ENCODE data around the gene ZNF628.
"Not testable (repeated sequence)": the region's sequence is repeated elsewhere in the genome, so short reads cannot be mapped to it uniquely, and the experiment has no call there.

ZNF628 gene

GRCh38 chr19:55489711-55490477 is 13.5 kb downstream of the ZNF628 start:
- no peak overlapping the region for H3K4me3 ChIP-seq (ENCODE audit: low read depth, low read length)
- peaks cover 17% of the 10 kb centered on the region for H3K4me1 ChIP-seq (ENCODE audit: control insufficient read depth, insufficient read depth, low read length)
- H3K36me3 ChIP-seq (ENCODE audit: control insufficient read depth, insufficient read depth, low read length) = peaks cover 2% of the 10 kb centered on the region
- H3K9me3 ChIP-seq (ENCODE audit: control insufficient read depth, insufficient read depth, low read length) = no peaks in the 10 kb centered on the region
- peak overlapping the region; percentile 70 for H3K9ac ChIP-seq (ENCODE audit: low read depth, low read length)
- H3K27me3 ChIP-seq (ENCODE audit: control insufficient read depth, insufficient read depth, low read length) = no peaks in the 10 kb centered on the region

DNA sequence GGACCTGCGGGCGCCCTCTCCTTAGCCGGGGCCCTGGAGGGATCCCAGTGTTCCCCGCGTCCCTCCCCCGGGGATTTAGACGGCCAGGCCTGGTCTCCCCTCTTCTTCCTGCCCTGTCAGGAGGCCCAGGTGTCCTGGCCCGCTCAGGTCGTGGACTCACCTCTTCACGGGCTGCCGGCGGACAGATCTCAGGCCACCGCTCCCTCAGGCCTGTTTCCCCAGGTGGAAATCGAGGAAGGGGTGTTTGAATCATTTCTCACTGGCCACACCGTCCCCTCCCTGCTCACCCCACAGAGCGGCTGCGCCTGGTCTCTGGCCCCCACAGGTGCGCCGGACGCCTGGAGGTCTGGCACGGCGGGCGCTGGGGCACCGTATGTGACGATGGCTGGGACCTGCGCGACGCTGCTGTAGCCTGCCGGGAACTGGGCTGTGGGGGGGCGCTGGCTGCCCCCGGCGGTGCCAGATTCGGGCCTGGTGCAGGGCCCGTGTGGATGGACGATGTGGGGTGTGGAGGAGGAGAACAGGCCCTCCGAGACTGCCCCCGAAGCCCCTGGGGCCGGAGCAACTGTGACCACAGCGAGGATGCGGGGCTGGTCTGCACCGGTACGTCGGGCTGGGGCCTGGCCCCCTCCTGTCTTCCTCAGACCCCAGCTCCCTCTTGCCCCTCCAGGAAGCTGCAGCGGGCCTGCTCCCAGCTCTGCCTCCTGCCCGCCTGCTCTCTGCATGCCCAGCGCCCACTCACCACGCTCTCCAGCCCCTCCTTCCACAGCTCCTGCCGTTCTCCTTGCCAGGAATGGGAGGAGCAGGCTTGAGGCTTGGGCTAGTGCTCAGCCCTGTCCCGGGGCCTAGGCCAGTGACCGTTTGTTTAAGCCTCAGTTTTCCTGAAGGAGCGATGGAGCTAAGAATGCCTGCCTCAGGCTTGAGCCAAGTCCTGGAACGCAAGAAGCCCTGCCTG is 14.3 kb downstream of the ZNF628 start:
- Histone ChIP-seq H3K27me3 (ENCODE audit: control insufficient read depth, insufficient read depth, low read length) (no peaks in the 10 kb centered on the region), H3K9me3 (ENCODE audit: control insufficient read depth, insufficient read depth, low read length) (no peaks in the 10 kb centered on the region), H3K36me3 (ENCODE audit: control insufficient read depth, insufficient read depth, low read length) (peaks cover 2% of the 10 kb centered on the region), H3K9ac (ENCODE audit: low read depth, low read length) (no peak overlapping the region), H3K4me1 (ENCODE audit: control insufficient read depth, insufficient read depth, low read length) (peaks cover 18% of the 10 kb centered on the region), H3K4me3 (ENCODE audit: low read depth, low read length) (no peak overlapping the region)

GRCh38 chr19:55491546-55492360 is 15.3 kb downstream of the ZNF628 start:
- no peak overlapping the region for H3K9ac ChIP-seq (ENCODE audit: low read depth, low read length)
- H3K9me3 ChIP-seq (ENCODE audit: control insufficient read depth, insufficient read depth, low read length) = no peaks in the 10 kb centered on the region
- H3K4me3 ChIP-seq (ENCODE audit: low read depth, low read length) = no peak overlapping the region
- H3K27me3 ChIP-seq (ENCODE audit: control insufficient read depth, insufficient read depth, low read length) = no peaks in the 10 kb centered on the region
- peaks cover 16% of the 10 kb centered on the region for H3K4me1 ChIP-seq (ENCODE audit: control insufficient read depth, insufficient read depth, low read length)
- H3K36me3 ChIP-seq (ENCODE audit: control insufficient read depth, insufficient read depth, low read length) = peaks cover 2% of the 10 kb centered on the region

GRCh38 chr19:55492362-55492944 is 16.0 kb downstream of the ZNF628 start:
- peaks cover 11% of the 10 kb centered on the region for H3K4me1 ChIP-seq (ENCODE audit: control insufficient read depth, insufficient read depth, low read length)
- H3K9ac ChIP-seq (ENCODE audit: low read depth, low read length) = no peak overlapping the region
- H3K4me3 ChIP-seq (ENCODE audit: low read depth, low read length) = no peak overlapping the region
- no peaks in the 10 kb centered on the region for H3K27me3 ChIP-seq (ENCODE audit: control insufficient read depth, insufficient read depth, low read length)
- H3K9me3 ChIP-seq (ENCODE audit: control insufficient read depth, insufficient read depth, low read length) = no peaks in the 10 kb centered on the region
- H3K36me3 ChIP-seq (ENCODE audit: control insufficient read depth, insufficient read depth, low read length) = peaks cover 2% of the 10 kb centered on the region

GRCh38 chr19:55493052-55493644 is 16.7 kb downstream of the ZNF628 start:
- no peak overlapping the region for H3K4me3 ChIP-seq (ENCODE audit: low read depth, low read length)

DNA sequence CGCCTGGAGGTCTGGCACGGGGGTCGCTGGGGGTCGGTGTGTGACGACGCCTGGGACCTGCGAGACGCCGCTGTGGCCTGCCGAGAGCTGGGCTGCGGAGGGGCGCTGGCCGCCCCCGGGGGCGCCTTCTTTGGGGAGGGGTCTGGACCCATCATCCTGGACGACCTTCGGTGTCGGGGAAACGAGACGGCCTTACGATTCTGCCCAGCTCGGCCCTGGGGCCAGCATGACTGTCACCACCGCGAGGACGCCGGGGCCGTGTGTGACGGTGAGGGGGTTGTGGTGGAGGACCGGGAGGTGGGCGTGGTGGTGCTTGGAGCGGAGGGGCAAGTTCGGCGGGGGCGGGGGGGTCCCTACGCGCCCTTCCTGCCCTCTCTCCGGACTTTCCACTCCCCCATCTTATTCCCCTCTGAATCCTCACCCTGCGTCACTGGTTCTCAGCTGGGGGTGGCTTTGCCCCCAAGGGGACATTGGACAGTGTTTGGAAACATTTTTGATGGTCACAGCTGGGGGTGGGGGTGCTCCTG is 17.3 kb downstream of the ZNF628 start:
- H3K4me3 ChIP-seq (ENCODE audit: low read depth, low read length) = no peak overlapping the region
- H3K9me3 ChIP-seq (ENCODE audit: control insufficient read depth, insufficient read depth, low read length) = no peaks in the 10 kb centered on the region
- H3K4me1 ChIP-seq (ENCODE audit: control insufficient read depth, insufficient read depth, low read length) = peaks cover 5% of the 10 kb centered on the region
- H3K27me3 ChIP-seq (ENCODE audit: control insufficient read depth, insufficient read depth, low read length) = no peaks in the 10 kb centered on the region
- no peak overlapping the region for H3K9ac ChIP-seq (ENCODE audit: low read depth, low read length)
- H3K36me3 ChIP-seq (ENCODE audit: control insufficient read depth, insufficient read depth, low read length) = peaks cover 2% of the 10 kb centered on the region

More at GRCh38 chr19:55493052-55493644, 16.7 kb downstream of the ZNF628 start:
- Histone ChIP-seq H3K9me3 (ENCODE audit: control insufficient read depth, insufficient read depth, low read length) (no peaks in the 10 kb centered on the region), H3K9ac (ENCODE audit: low read depth, low read length) (no peak overlapping the region), H3K4me1 (ENCODE audit: control insufficient read depth, insufficient read depth, low read length) (peaks cover 7% of the 10 kb centered on the region), H3K36me3 (ENCODE audit: control insufficient read depth, insufficient read depth, low read length) (peaks cover 2% of the 10 kb centered on the region), H3K27me3 (ENCODE audit: control insufficient read depth, insufficient read depth, low read length) (no peaks in the 10 kb centered on the region)

GRCh38 chr19:55494172-55494761 is 17.9 kb downstream of the ZNF628 start:
- Histone ChIP-seq H3K9ac (ENCODE audit: low read depth, low read length) (no peak overlapping the region), H3K4me3 (ENCODE audit: low read depth, low read length) (no peak overlapping the region), H3K4me1 (ENCODE audit: control insufficient read depth, insufficient read depth, low read length) (peaks cover 5% of the 10 kb centered on the region), H3K36me3 (ENCODE audit: control insufficient read depth, insufficient read depth, low read length) (peaks cover 2% of the 10 kb centered on the region), H3K9me3 (ENCODE audit: control insufficient read depth, insufficient read depth, low read length) (no peaks in the 10 kb centered on the region), H3K27me3 (ENCODE audit: control insufficient read depth, insufficient read depth, low read length) (no peaks in the 10 kb centered on the region)

DNA sequence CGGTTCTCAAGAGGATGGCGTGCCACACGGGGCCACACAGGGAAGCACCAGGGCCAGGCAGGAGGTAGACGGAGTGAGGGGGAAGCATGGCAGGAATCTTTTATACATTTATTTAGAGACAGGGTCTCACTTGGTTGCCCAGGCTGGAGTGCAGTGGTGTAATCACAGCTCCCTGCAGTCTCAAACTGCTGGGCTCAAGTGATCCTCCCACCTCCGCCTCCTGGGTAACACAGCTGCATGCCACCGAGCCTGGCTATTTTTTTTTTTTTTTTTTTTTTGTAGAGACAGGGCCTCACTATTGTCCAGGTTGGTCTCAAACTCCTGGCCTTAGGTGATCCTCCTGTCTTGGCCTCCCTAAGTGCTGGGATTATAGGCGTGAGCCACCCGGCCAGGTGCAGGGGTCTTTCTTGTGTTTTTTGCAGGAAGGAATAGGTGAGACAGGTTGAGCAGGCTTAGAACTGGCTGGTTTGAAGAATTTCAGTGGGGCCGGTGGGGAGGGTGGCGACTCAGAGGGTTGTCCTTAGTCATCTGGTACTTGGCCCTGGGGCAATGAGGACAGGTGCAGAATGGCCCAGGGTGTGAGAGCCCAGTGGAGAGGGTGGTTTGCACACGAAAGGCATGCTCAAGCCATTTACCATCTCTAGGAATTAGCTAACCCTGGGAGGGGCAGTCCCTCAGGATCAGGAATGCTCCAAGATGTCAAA is 19.4 kb downstream of the ZNF628 start:
- H3K4me3 ChIP-seq (ENCODE audit: low read depth, low read length) = no peak overlapping the region
- no peaks in the 10 kb centered on the region for H3K27me3 ChIP-seq (ENCODE audit: control insufficient read depth, insufficient read depth, low read length)
- H3K36me3 ChIP-seq (ENCODE audit: control insufficient read depth, insufficient read depth, low read length) = peaks cover 2% of the 10 kb centered on the region
- no peaks in the 10 kb centered on the region for H3K9me3 ChIP-seq (ENCODE audit: control insufficient read depth, insufficient read depth, low read length)
- H3K4me1 ChIP-seq (ENCODE audit: control insufficient read depth, insufficient read depth, low read length) = peaks cover 2% of the 10 kb centered on the region
- H3K9ac ChIP-seq (ENCODE audit: low read depth, low read length) = no peak overlapping the region

GRCh38 chr19:55496820-55497219 is 20.4 kb downstream of the ZNF628 start:
- H3K4me3 ChIP-seq (ENCODE audit: low read depth, low read length); H3K9me3 ChIP-seq (ENCODE audit: control insufficient read depth, insufficient read depth, low read length); H3K9ac ChIP-seq (ENCODE audit: low read depth, low read length); H3K4me1 ChIP-seq (ENCODE audit: control insufficient read depth, insufficient read depth, low read length); H3K36me3 ChIP-seq (ENCODE audit: control insufficient read depth, insufficient read depth, low read length); H3K27me3 ChIP-seq (ENCODE audit: control insufficient read depth, insufficient read depth, low read length): not testable (repeated sequence)

DNA sequence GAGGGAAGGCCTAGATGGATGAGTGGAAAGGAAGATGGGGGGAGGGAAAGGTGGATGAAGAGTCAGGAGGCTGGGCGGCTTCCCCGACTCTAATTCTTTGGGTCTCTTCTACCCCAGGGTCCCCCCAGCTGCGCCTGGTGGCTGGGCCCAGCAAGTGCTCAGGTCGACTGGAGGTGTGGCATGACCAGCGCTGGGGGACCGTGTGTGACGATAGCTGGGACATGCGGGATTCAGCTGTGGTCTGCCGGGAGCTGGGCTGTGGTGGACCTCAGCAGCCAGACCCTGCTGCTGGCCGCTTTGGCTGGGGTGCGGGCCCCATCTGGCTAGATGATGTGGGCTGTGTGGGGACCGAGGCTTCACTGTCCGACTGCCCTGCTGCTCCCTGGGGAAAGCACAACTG is 21.3 kb downstream of the ZNF628 start:
- Histone ChIP-seq H3K36me3 (ENCODE audit: control insufficient read depth, insufficient read depth, low read length) (peaks cover 2% of the 10 kb centered on the region), H3K9me3 (ENCODE audit: control insufficient read depth, insufficient read depth, low read length) (no peaks in the 10 kb centered on the region), H3K4me1 (ENCODE audit: control insufficient read depth, insufficient read depth, low read length) (peaks cover 2% of the 10 kb centered on the region), H3K9ac (ENCODE audit: low read depth, low read length) (no peak overlapping the region), H3K4me3 (ENCODE audit: low read depth, low read length) (no peak overlapping the region), H3K27me3 (ENCODE audit: control insufficient read depth, insufficient read depth, low read length) (peaks cover 8% of the 10 kb centered on the region)
